ENCODE data around the gene C8A.

Gene C8A

GRCh38 chr1:56901716-56902115 is 47.1 kb downstream of the C8A start:
- no peak for TF ChIP-seq CTCF (IDR thresholded peaks at IDR 0.05; ENCODE audit: low read depth, low read length, missing control alignments)
- in situ Hi-C loops (cut with HindIII; ENCODE audit: low sequenced_read_pairs): no loop called here
- H3K4me3 ChIP-seq (ENCODE audit: low read depth, low read length): no peak overlapping the region
- DNase-seq (ENCODE audit: low read depth): no peak

- TF ChIP-seq CTCF (IDR thresholded peaks at IDR 0.05; ENCODE audit: low read depth, low read length, missing control alignments): no peak
- in situ Hi-C loops (cut with HindIII; ENCODE audit: low sequenced_read_pairs): no loop called here
- H3K4me3 ChIP-seq (ENCODE audit: low read depth, low read length): no peak overlapping the region
- no peak for DNase-seq (ENCODE audit: low read depth)
These were observed 49.2 kb downstream of the C8A start for GRCh38 chr1:56903778-56904177.

- no peak for DNase-seq (ENCODE audit: low read depth)
- H3K4me3 ChIP-seq (ENCODE audit: low read depth, low read length): no peak overlapping the region
- in situ Hi-C loops (cut with HindIII; ENCODE audit: low sequenced_read_pairs): no loop called here
- no peak for TF ChIP-seq CTCF (IDR thresholded peaks at IDR 0.05; ENCODE audit: low read depth, low read length, missing control alignments)
These were observed 50.2 kb downstream of the C8A start for GRCh38 chr1:56904663-56905397.

- no peak for DNase-seq (ENCODE audit: low read depth)
- no peak for TF ChIP-seq CTCF (IDR thresholded peaks at IDR 0.05; ENCODE audit: low read depth, low read length, missing control alignments)
- no peak overlapping the region for H3K4me3 ChIP-seq (ENCODE audit: low read depth, low read length)
- in situ Hi-C loops (cut with HindIII; ENCODE audit: low sequenced_read_pairs): no loop called here
These were observed 51.1 kb downstream of the C8A start for GRCh38 chr1:56905667-56906066.

GRCh38 chr1:56908619-56909221 is 54.1 kb downstream of the C8A start:
- DNase-seq (ENCODE audit: low read depth): peak; percentile 52
- in situ Hi-C loops (cut with HindIII; ENCODE audit: low sequenced_read_pairs): no loop called here
- TF ChIP-seq CTCF (IDR thresholded peaks at IDR 0.05; ENCODE audit: low read depth, low read length, missing control alignments): no peak
- H3K4me3 ChIP-seq (ENCODE audit: low read depth, low read length): no peak overlapping the region

- no peak for TF ChIP-seq CTCF (IDR thresholded peaks at IDR 0.05; ENCODE audit: low read depth, low read length, missing control alignments)
- in situ Hi-C loops (cut with HindIII; ENCODE audit: low sequenced_read_pairs): no loop called here
- no peak for DNase-seq (ENCODE audit: low read depth)
- no peak overlapping the region for H3K4me3 ChIP-seq (ENCODE audit: low read depth, low read length)
These were observed 55.9 kb downstream of the C8A start for GRCh38 chr1:56910441-56910985.
